HG03520 (cell line): ENCODE results near the gene TNFRSF25.
"Not testable (repeated sequence)": the region's sequence is repeated elsewhere in the genome, so short reads cannot be mapped to it uniquely, and the experiment has no call there.

Source experiments
- ATAC-seq: cut with Tn5 transposase; IDR thresholded peaks from one replicate; pipeline ENCODE4 v1.9.1; 2021; ENCODE audit warnings: mild to moderate bottlenecking, moderate library complexity; ENCODE audit not compliant: unreplicated experiment

The TNFRSF25 gene

GRCh38 chr1:6470132-6471085, 4.4 kb upstream of the TNFRSF25 start:
- ATAC-seq: no peak

- no peak for ATAC-seq
Measured at GRCh38 chr1:6468729-6469461, 2.9 kb upstream of the TNFRSF25 start.

DNA sequence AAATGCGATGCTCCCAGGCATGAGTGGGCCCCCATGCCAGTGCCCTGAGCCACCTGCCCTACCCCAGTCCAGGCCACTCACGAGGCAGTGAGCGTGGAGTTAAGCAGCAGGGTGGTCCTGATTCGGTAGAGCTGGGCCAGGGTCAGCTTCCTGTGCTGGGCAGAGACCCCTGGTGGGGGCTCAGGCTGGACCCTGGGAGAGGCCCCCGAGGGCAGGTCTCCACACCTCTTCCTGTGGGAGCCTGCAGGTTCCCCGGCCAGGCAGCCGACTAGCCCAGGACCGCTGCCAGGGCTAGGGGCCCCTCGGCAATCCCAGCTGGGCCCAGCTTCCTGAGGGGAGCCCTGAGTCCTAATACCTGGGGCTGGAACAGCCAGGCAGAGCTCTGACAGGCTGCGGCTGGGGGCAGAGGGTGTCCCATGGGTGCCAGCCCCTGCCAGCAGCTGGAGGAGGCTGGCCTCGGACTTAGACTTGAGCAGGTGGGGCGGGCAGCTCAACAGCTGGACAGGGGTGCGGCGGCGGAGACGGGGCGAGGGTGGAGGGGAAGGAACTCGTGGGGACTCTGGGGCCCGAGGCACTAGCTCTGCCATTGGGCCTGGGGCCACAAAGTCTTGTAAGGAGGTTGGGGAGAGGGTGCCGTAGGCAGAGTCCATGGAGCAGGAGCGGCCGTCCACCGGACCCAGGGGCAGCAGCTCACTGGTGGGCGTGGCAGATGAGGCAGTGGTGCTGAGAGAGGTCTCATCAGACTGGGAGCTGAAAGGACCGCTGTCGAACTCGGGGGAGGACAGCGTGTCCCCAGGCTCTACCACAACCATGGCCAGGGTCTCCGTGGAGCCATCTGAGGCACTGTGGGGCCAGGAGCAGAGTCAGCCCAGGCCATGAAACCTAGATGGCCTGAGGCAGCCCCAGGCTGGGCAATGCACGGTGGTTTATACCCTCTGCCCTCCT, 2.0 kb upstream of the TNFRSF25 start:
- ATAC-seq: no peak

GRCh38 chr1:6467224-6467623, 1.3 kb upstream of the TNFRSF25 start:
- no peak for ATAC-seq

DNA sequence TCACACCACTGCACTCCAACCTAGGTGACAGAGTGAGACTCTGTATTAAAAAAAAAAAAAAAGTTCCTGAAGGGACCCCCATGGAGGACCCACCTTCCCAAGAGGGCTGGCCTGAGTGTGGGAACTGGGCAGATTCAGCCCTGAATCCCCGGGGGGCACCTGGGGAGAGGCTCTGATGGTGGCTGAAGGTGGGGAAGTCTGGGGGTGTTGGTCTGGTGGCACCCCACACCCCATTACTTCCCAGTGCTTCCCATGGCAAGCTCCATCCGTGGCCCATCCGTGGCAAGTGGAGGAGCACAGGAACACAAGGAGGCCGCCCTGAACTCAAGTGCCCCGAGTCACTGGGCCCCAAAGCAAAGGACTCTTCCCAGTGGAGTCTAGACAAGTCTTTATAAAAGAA, 778 bp upstream of the TNFRSF25 start:
- ATAC-seq: no peak

DNA sequence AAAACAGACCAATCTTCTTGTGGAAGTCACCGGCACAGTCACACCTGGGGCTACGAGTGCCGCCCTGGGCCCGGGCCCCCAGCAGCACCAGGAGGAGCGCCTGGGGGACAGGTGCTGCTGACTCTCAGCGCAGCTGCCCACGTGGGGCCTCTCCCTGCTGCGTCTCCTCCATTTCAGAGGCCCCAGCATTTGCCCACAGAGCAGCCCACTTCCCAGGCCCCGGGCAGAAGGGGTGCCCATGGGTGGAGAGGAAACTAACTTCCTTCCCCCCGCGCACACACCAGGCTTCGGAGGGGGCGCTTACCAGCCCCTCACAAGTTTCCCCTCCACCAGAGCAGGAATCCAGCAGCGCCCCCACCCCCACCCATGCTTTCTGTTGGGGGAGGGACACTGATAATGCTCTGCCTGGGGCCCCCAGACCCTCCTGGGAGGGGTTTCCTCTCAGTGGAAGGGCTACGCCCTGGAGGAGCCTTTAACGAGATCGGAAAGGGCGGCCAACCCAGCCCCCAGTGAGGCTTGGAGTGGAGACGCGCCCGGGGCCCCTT, 440 bp downstream of the TNFRSF25 start:
- ATAC-seq: no peak

DNA sequence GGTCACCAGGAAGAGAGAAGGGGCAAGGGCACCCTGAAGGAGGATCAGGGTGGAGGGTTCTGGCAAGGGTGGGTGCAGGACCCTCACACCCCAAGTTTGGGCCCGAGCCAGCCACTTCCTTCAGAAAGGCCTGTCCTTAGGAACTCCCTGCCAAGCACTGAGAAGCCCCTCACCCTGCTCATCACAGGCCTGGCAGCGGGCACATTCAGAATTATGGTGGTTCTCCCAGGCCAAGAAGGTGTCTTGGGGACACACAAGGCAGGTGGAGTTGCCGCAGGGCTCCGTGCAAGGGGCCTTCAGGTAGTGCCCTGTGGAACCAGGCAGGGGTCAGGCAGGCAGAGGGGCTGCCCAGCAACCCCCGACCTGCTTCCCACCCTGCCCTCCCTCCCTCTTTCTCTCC, 1.1 kb downstream of the TNFRSF25 start:
- no peak for ATAC-seq

- ATAC-seq: no peak
Measured at GRCh38 chr1:6464514-6464836, 1.5 kb downstream of the TNFRSF25 start.

- no peak for ATAC-seq
Measured at GRCh38 chr1:6463120-6463412, 2.9 kb downstream of the TNFRSF25 start.

DNA sequence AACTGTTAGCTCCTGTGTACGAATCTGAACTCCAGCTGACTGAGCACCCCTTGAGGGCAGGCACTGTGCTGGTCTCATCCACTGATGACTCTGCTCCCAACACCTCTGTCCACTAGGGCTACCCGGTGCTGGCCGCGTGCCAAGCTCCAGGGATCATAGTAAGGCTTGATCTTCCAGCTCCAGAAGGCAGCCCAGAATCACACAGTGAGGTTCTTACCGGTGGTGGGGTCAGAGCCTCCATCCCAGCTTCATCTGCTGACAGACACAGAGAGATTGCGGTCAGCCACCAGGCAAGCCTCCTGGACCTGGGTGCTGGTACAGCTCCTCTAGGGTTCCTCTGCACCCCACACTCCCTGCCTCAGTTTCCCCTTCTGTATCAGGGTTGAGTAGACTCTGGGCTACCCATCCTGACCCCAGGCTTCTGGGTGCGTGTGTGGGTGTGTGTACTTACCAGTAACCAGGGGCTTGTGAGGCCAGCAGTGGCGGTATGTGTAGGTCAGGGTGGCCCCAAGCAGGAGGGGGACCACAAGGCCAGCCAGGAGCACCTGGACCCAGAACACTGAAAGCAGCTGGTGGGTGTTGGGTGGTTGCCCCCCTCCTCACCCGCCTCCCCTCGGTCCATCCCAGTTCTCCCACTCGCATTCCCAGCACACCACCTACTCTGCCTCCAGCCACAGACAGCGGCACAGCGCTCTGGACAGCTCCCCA, 3.4 kb downstream of the TNFRSF25 start:
- ATAC-seq: no peak

DNA sequence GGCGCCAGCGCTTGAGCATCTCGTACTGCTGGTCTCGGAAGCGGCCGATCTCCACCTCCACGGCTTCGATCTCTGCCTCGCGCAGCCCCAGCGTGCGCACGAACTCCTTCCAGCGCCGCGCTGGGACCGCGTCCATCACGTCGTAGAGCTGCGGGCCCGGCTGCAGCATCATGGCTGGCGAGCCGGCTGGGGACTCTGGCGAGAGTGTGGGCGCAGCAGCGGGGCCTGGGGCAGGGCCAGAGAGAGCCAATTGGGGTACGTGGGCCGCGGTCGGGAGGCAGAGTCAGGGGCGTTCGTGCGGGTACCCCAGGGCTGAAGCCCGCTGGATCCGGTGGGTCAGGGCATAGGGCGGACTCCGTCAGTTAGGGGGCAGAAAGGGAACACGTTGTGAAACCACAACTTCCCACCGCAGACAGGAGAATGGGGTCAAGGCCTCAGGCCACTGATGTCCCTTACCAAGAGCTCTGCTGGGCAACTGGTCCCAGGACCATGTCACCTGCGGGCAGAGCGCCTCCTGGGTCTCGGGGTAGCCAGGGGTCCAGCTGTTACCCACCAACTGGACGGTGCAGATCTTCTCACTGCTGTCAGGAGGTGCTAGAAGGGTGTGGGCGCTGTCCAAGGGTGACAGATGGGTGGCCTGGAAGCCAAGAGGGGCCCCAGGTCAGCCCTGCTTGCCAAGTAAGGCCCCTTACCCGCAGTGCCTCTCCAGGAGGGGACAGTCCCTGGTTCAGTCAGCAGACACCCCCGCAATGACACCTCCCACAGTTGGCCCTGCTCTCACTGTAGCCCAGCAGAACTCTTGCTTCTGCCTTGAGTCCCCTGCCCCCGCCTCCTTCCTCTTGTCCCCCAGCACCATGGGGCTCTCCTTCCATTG, 4.2 kb downstream of the TNFRSF25 start:
- no peak for ATAC-seq

GRCh38 chr1:6461051-6461530, 4.9 kb downstream of the TNFRSF25 start:
- no peak for ATAC-seq

DNA sequence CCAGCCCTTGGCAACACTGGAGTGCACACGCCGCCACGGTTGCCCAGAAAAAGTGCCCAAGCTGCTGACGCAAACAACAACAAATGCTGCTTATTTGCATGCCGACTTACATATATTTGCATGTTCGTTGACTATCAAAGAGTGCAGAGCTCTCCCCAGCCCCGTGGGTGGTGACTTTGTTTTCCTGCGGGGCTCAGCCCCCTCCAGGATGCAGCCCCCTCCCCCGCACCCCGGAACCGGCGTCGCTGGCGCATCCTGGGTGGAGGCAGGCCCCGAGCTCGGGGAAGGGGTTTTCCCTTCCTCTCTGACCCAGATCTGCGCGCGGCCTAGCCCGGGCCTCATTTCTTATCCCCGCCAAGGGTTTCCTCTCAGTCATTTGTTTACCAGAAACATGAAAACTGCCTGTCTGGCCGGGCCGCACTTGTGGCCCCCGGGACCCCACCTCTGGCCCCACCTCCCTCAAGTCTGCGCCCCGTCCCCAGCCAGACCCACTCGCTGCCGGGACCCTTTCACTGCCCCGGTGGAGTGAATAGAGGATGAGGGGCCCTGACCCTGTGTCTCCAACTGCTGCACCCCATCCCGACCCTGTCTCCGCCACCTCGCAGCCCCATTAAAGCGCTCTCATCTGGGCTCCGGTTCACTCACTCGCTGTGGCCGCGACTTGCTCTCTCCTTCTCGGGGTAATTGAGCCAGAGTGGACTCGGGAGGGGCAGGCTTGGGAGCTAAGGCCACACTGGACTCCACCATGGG, 5.5 kb downstream of the TNFRSF25 start:
- no peak for ATAC-seq

GRCh38 chr1:6459850-6460265, 6.1 kb downstream of the TNFRSF25 start:
- ATAC-seq: no peak

- ATAC-seq: no peak
Measured at GRCh38 chr1:6456800-6457466, 9.0 kb downstream of the TNFRSF25 start.

- ATAC-seq: not testable (repeated sequence)
Measured at GRCh38 chr1:6455752-6456520, 10.0 kb downstream of the TNFRSF25 start.
